ENCODE results near the gene IL9R. TPM values are rescaled to one million over a fixed set of nuclear protein-coding genes. Genes with fewer than 3 reads are reported as not detected.

IL9R gene
- total RNA-seq, 4 donors from 2014 or later = not detected

GRCh38 chrX:156005144-156005543 is 7.6 kb downstream of the IL9R start:
- no peak for TF ChIP-seq CTCF (IDR thresholded peaks at IDR 0.05; ENCODE audit: low read depth)

GRCh38 chrX:156008915-156009314 is 11.4 kb downstream of the IL9R start:
- TF ChIP-seq CTCF (IDR thresholded peaks at IDR 0.05; ENCODE audit: low read depth) = no peak

Other genes with a start within 250 kb of the IL9R start
- 10 to 100 TPM; 29.2 to 44.7 (median 41.4) TPM for gene VAMP7, start 116.4 kb upstream of the IL9R start, total RNA-seq